AG10803 (cell line): ENCODE measurements around the gene PRPF18.
A peak's percentile ranks its signal among the peaks of the same experiment; 100 is the strongest.

Source experiments
- DNase-seq: peaks from one replicate; pipeline ENCODE4 v3.0.0; 2010; ENCODE audit warnings: low read depth
- H3K4me3 ChIP-seq: 2 replicates; pipeline ENCODE4 v1.5.1; 2011; ENCODE audit warnings: mild to moderate bottlenecking, low read length, control low read depth
- CTCF ChIP-seq: conservative IDR thresholded peaks from 2 replicates; pipeline ENCODE4 v1.5.1; 2011; ENCODE audit warnings: mild to moderate bottlenecking, low read length, control low read depth, inconsistent platforms

PRPF18 gene

DNA sequence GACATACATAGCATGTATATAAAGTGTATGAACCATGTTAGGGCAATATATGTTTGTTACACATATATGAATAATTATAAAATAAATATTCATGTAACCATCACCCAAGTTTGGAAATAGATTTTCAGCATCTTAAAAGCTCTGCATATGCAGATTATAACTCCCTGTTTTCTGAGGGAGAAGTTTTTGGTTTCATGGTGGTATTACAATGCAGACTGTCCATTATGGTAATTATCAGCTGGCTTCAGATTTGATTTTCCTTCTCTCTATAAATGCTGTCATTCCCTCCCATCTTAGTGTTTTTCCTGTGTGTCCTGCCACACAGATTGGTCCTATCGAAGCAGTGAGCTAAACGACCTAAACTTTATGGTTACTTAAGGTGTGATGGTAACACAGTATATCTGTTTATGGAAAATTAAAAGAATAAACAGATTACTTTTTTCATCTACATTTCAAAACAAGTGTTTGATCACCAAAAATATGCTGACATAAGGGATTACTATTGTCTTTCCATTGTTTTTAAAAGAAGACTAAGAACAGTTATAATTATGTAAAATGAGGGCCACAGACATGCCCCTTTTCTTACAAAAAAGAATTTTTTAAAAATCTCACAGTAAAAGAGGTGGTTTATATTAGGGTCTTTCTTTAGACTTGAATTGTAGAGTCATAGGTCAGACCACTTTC, 17.7 kb downstream of the PRPF18 start:
- TF ChIP-seq CTCF = no peak
- no peak overlapping the region for H3K4me3 ChIP-seq
- no peak for DNase-seq

- peak; percentile 47 for DNase-seq
- H3K4me3 ChIP-seq = no peak overlapping the region
- TF ChIP-seq CTCF = no peak
Measured at GRCh38 chr10:13608246-13608853, 21.6 kb downstream of the PRPF18 start.

- DNase-seq = no peak
- TF ChIP-seq CTCF = no peak
Measured at GRCh38 chr10:13612654-13613373, 26.0 kb downstream of the PRPF18 start.

DNA sequence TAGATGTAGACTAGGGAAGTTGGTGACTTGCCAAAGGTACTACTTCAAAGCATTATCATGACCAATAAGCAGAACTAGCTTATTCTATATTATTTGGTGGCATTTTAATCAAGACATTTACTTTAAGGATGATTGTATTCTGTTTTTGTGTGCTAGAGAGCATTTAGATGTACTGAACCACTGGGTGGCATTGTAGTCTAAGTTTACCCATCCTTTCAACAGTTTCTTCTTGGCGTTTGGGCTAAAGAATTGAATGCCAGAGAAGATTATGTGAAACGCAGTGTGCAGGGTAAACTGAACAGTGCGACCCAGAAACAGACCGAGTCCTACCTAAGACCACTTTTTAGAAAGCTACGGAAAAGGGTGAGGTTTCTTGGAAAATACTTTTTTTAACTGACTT, 26.8 kb downstream of the PRPF18 start:
- no peak overlapping the region for H3K4me3 ChIP-seq
- peak; percentile 54 for DNase-seq
- peak; percentile 56 for TF ChIP-seq CTCF

More at GRCh38 chr10:13612654-13613373, 26.0 kb downstream of the PRPF18 start:
- no peak overlapping the region for H3K4me3 ChIP-seq

- no peak overlapping the region for H3K4me3 ChIP-seq
- TF ChIP-seq CTCF = no peak
- peak; percentile 52 for DNase-seq
Measured at GRCh38 chr10:13614530-13615332, 28.0 kb downstream of the PRPF18 start.

DNA sequence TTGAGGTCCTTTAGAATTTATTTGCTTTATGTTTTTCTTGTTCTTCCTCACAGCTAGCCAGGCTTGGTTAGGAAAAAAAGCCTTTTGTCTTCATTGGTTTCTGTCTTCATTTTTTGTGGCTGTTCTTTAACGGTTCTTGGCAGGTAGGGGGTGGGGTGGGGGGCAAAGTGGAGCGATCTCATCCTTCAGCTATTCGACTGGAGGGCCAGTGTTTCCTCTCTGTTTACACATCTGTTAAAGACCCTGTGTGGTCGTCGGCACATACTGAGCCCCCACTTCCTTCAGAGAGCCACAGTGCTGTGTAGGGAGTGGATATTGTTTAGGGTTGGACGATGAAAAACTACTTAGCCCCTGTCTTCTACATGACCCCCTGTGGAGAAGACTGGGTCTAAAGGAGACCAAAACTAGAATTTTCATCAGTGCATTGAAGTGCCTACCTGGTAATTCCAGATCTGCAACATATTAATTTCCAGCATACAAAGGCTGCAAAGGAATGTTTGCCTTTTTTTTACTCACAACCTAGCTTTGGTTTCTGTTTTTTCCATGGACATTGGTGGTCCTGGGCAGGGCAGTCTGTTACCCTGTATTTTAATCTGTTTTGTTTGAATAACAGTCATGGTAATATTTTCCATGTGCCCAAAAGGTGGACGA, 29.0 kb downstream of the PRPF18 start:
- DNase-seq = no peak
- H3K4me3 ChIP-seq = no peak overlapping the region
- TF ChIP-seq CTCF = no peak
